ENCODE measurements around the gene BRME1.

BRME1 gene

GRCh38 chr19:13882419-13882795 lies 23.5 kb downstream of the BRME1 start:
- no peak overlapping the region for H3K27ac ChIP-seq (ENCODE audit: low read depth, low read length)
- no peaks in the 10 kb centered on the region for H3K9me3 ChIP-seq (ENCODE audit: control insufficient read depth in 5 of 5, low read length in 5 of 5)
- peaks cover 0 to 2% (median 0%) of the 10 kb centered on the region in 5 donors for H3K27me3 ChIP-seq (ENCODE audit: control insufficient read depth in 5 of 5, insufficient read depth in 4 of 5, low read length in 5 of 5)
- H3K9ac ChIP-seq (ENCODE audit: low read length in 5 of 5): peak overlapping the region in 1 of 5 donors; percentile 12
- H3K36me3 ChIP-seq (ENCODE audit: control insufficient read depth in 5 of 5, insufficient read depth in 5 of 5, low read length in 5 of 5): no peaks in the 10 kb centered on the region
- peaks cover 0 to 32% (median 20%) of the 10 kb centered on the region in 5 donors for H3K4me1 ChIP-seq (ENCODE audit: control insufficient read depth in 5 of 5, insufficient read depth in 5 of 5, low read length in 5 of 5)
- no peak overlapping the region for H3K4me3 ChIP-seq (ENCODE audit: low read depth in 1 of 5, low read length in 5 of 5)

GRCh38 chr19:13881692-13882418 lies 24.1 kb downstream of the BRME1 start:
- Histone ChIP-seq H3K9ac (ENCODE audit: low read length in 5 of 5) (peak overlapping the region in 1 of 5 donors; percentile 12), H3K4me3 (ENCODE audit: low read depth in 1 of 5, low read length in 5 of 5) (no peak overlapping the region), H3K4me1 (ENCODE audit: control insufficient read depth in 5 of 5, insufficient read depth in 5 of 5, low read length in 5 of 5) (peaks cover 0 to 28% (median 20%) of the 10 kb centered on the region in 5 donors), H3K9me3 (ENCODE audit: control insufficient read depth in 5 of 5, low read length in 5 of 5) (no peaks in the 10 kb centered on the region), H3K27ac (ENCODE audit: low read depth, low read length) (peak overlapping the region; percentile 54), H3K27me3 (ENCODE audit: control insufficient read depth in 5 of 5, insufficient read depth in 4 of 5, low read length in 5 of 5) (peaks cover 0 to 2% (median 0%) of the 10 kb centered on the region in 5 donors), H3K36me3 (ENCODE audit: control insufficient read depth in 5 of 5, insufficient read depth in 5 of 5, low read length in 5 of 5) (no peaks in the 10 kb centered on the region)

- Histone ChIP-seq H3K27ac (ENCODE audit: low read depth, low read length) (peak overlapping the region; percentile 54), H3K9ac (ENCODE audit: low read length in 5 of 5) (no peak overlapping the region), H3K4me1 (ENCODE audit: control insufficient read depth in 5 of 5, insufficient read depth in 5 of 5, low read length in 5 of 5) (peaks cover 0 to 28% (median 20%) of the 10 kb centered on the region in 5 donors), H3K4me3 (ENCODE audit: low read depth in 1 of 5, low read length in 5 of 5) (no peak overlapping the region), H3K9me3 (ENCODE audit: control insufficient read depth in 5 of 5, low read length in 5 of 5) (no peaks in the 10 kb centered on the region), H3K27me3 (ENCODE audit: control insufficient read depth in 5 of 5, insufficient read depth in 4 of 5, low read length in 5 of 5) (peaks cover 0 to 2% (median 0%) of the 10 kb centered on the region in 5 donors), H3K36me3 (ENCODE audit: control insufficient read depth in 5 of 5, insufficient read depth in 5 of 5, low read length in 5 of 5) (no peaks in the 10 kb centered on the region)
Measured at GRCh38 chr19:13881251-13881691, 24.6 kb downstream of the BRME1 start.

- peaks cover 0 to 28% (median 20%) of the 10 kb centered on the region in 5 donors for H3K4me1 ChIP-seq (ENCODE audit: control insufficient read depth in 5 of 5, insufficient read depth in 5 of 5, low read length in 5 of 5)
- H3K27me3 ChIP-seq (ENCODE audit: control insufficient read depth in 5 of 5, insufficient read depth in 4 of 5, low read length in 5 of 5): peaks cover 0 to 2% (median 0%) of the 10 kb centered on the region in 5 donors
- H3K27ac ChIP-seq (ENCODE audit: low read depth, low read length): peak overlapping the region; percentile 54
- peak overlapping the region in 4 of 5 donors; percentile 42 to 46 (median 44) for H3K4me3 ChIP-seq (ENCODE audit: low read depth in 1 of 5, low read length in 5 of 5)
- no peaks in the 10 kb centered on the region for H3K36me3 ChIP-seq (ENCODE audit: control insufficient read depth in 5 of 5, insufficient read depth in 5 of 5, low read length in 5 of 5)
- peak overlapping the region in 3 of 5 donors; percentile 8 to 69 (median 64) for H3K9ac ChIP-seq (ENCODE audit: low read length in 5 of 5)
- H3K9me3 ChIP-seq (ENCODE audit: control insufficient read depth in 5 of 5, low read length in 5 of 5): no peaks in the 10 kb centered on the region
Measured at GRCh38 chr19:13880059-13881043, 25.6 kb downstream of the BRME1 start.

- H3K27me3 ChIP-seq (ENCODE audit: control insufficient read depth in 5 of 5, insufficient read depth in 4 of 5, low read length in 5 of 5): peaks cover 0 to 2% (median 0%) of the 10 kb centered on the region in 5 donors
- H3K36me3 ChIP-seq (ENCODE audit: control insufficient read depth in 5 of 5, insufficient read depth in 5 of 5, low read length in 5 of 5): no peaks in the 10 kb centered on the region
- no peak overlapping the region for H3K4me3 ChIP-seq (ENCODE audit: low read depth in 1 of 5, low read length in 5 of 5)
- peaks cover 2 to 45% (median 33%) of the 10 kb centered on the region in 5 donors for H3K4me1 ChIP-seq (ENCODE audit: control insufficient read depth in 5 of 5, insufficient read depth in 5 of 5, low read length in 5 of 5)
- H3K9me3 ChIP-seq (ENCODE audit: control insufficient read depth in 5 of 5, low read length in 5 of 5): no peaks in the 10 kb centered on the region
- no peak overlapping the region for H3K27ac ChIP-seq (ENCODE audit: low read depth, low read length)
- H3K9ac ChIP-seq (ENCODE audit: low read length in 5 of 5): peak overlapping the region in 1 of 5 donors; percentile 35
Measured at GRCh38 chr19:13877303-13877702, 28.6 kb downstream of the BRME1 start.

GRCh38 chr19:13876834-13877233 lies 29.1 kb downstream of the BRME1 start, which contains the start of gene NANOS3:
TSS of gene NANOS3 (plus strand) at chr19:13877134. CDS start at chr19:13877249, 115 bp downstream.
- peaks cover 2 to 41% (median 28%) of the 10 kb centered on the region in 5 donors for H3K4me1 ChIP-seq (ENCODE audit: control insufficient read depth in 5 of 5, insufficient read depth in 5 of 5, low read length in 5 of 5)
- H3K36me3 ChIP-seq (ENCODE audit: control insufficient read depth in 5 of 5, insufficient read depth in 5 of 5, low read length in 5 of 5): no peaks in the 10 kb centered on the region
- H3K9me3 ChIP-seq (ENCODE audit: control insufficient read depth in 5 of 5, low read length in 5 of 5): no peaks in the 10 kb centered on the region
- H3K27me3 ChIP-seq (ENCODE audit: control insufficient read depth in 5 of 5, insufficient read depth in 4 of 5, low read length in 5 of 5): peaks cover 0 to 2% (median 0%) of the 10 kb centered on the region in 5 donors
- H3K27ac ChIP-seq (ENCODE audit: low read depth, low read length): no peak within 1 kb of the TSS
- no peak within 1 kb of the TSS for H3K4me3 ChIP-seq (ENCODE audit: low read depth in 1 of 5, low read length in 5 of 5)
- H3K9ac ChIP-seq (ENCODE audit: low read length in 5 of 5): peak within 1 kb of the TSS in 1 of 5 donors; percentile 35

GRCh38 chr19:13875824-13876223 lies 30.1 kb downstream of the BRME1 start:
- Histone ChIP-seq H3K36me3 (ENCODE audit: control insufficient read depth in 5 of 5, insufficient read depth in 5 of 5, low read length in 5 of 5) (no peaks in the 10 kb centered on the region), H3K4me3 (ENCODE audit: low read depth in 1 of 5, low read length in 5 of 5) (no peak overlapping the region), H3K27ac (ENCODE audit: low read depth, low read length) (no peak overlapping the region), H3K9ac (ENCODE audit: low read length in 5 of 5) (no peak overlapping the region), H3K4me1 (ENCODE audit: control insufficient read depth in 5 of 5, insufficient read depth in 5 of 5, low read length in 5 of 5) (peaks cover 2 to 31% (median 19%) of the 10 kb centered on the region in 5 donors), H3K27me3 (ENCODE audit: control insufficient read depth in 5 of 5, insufficient read depth in 4 of 5, low read length in 5 of 5) (peaks cover 0 to 2% (median 0%) of the 10 kb centered on the region in 5 donors), H3K9me3 (ENCODE audit: control insufficient read depth in 5 of 5, low read length in 5 of 5) (no peaks in the 10 kb centered on the region)

- no peaks in the 10 kb centered on the region for H3K36me3 ChIP-seq (ENCODE audit: control insufficient read depth in 5 of 5, insufficient read depth in 5 of 5, low read length in 5 of 5)
- no peak overlapping the region for H3K27ac ChIP-seq (ENCODE audit: low read depth, low read length)
- no peak overlapping the region for H3K9ac ChIP-seq (ENCODE audit: low read length in 5 of 5)
- peaks cover 2 to 20% (median 13%) of the 10 kb centered on the region in 5 donors for H3K4me1 ChIP-seq (ENCODE audit: control insufficient read depth in 5 of 5, insufficient read depth in 5 of 5, low read length in 5 of 5)
- H3K27me3 ChIP-seq (ENCODE audit: control insufficient read depth in 5 of 5, insufficient read depth in 4 of 5, low read length in 5 of 5): peaks cover 0 to 2% (median 0%) of the 10 kb centered on the region in 5 donors
- no peaks in the 10 kb centered on the region for H3K9me3 ChIP-seq (ENCODE audit: control insufficient read depth in 5 of 5, low read length in 5 of 5)
- H3K4me3 ChIP-seq (ENCODE audit: low read depth in 1 of 5, low read length in 5 of 5): no peak overlapping the region
Measured at GRCh38 chr19:13873834-13874515, 31.9 kb downstream of the BRME1 start.

GRCh38 chr19:13872695-13873389 lies 33.1 kb downstream of the BRME1 start:
- Histone ChIP-seq H3K9ac (ENCODE audit: low read length in 5 of 5) (peak overlapping the region in 3 of 5 donors; percentile 35 to 39 (median 37)), H3K27me3 (ENCODE audit: control insufficient read depth in 5 of 5, insufficient read depth in 4 of 5, low read length in 5 of 5) (peaks cover 0 to 2% (median 0%) of the 10 kb centered on the region in 5 donors), H3K4me1 (ENCODE audit: control insufficient read depth in 5 of 5, insufficient read depth in 5 of 5, low read length in 5 of 5) (peaks cover 2 to 20% (median 13%) of the 10 kb centered on the region in 5 donors), H3K4me3 (ENCODE audit: low read depth in 1 of 5, low read length in 5 of 5) (peak overlapping the region; percentile 17 to 60 (median 53)), H3K9me3 (ENCODE audit: control insufficient read depth in 5 of 5, low read length in 5 of 5) (no peaks in the 10 kb centered on the region), H3K36me3 (ENCODE audit: control insufficient read depth in 5 of 5, insufficient read depth in 5 of 5, low read length in 5 of 5) (no peaks in the 10 kb centered on the region), H3K27ac (ENCODE audit: low read depth, low read length) (no peak overlapping the region)
